GM23338 (cell line): Measurements from ENCODE around the gene SRD5A3. TPM values are rescaled to one million over a fixed set of nuclear protein-coding genes. Genes with fewer than 3 reads are reported as not detected.

Experiments
- ATAC-seq: fragments of 200-7000 bp; cut with Tn5 transposase; 3 replicates; pipeline ENCODE4 v1.9.1; 2020
- DNase-seq: peaks from one replicate; pipeline ENCODE4 v3.0.0-alpha.2; 2015; ENCODE audit warnings: low spot score
- H2AFZ ChIP-seq: fragments of 200-600 bp; sonication (generic); 2 replicates; pipeline ENCODE4 v1.8.0; 2016; ENCODE audit warnings: antibody characterized with exemption, mild to moderate bottlenecking, moderate library complexity
- H3F3A ChIP-seq: fragments of 200-600 bp; sonication (generic); replicated peaks from 2 replicates; pipeline ENCODE4 v1.8.0; 2017; ENCODE audit warnings: antibody characterized with exemption, mixed run types, low read depth
- H3K27ac ChIP-seq: fragments of 200-600 bp; sonication (generic); 2 replicates; pipeline ENCODE4 v1.6.1; 2016; ENCODE audit warnings: low read depth
- H3K27me3 ChIP-seq: fragments of 200-600 bp; sonication (generic); 2 replicates; pipeline ENCODE4 v1.8.0; 2016; ENCODE audit warnings: mild to moderate bottlenecking, mixed run types, moderate library complexity; ENCODE audit not compliant: insufficient read depth
- H3K36me3 ChIP-seq: fragments of 200-600 bp; sonication (generic); 2 replicates; pipeline ENCODE4 v1.8.0; 2016; ENCODE audit warnings: mild to moderate bottlenecking; ENCODE audit not compliant: insufficient read depth
- H3K4me1 ChIP-seq: fragments of 200-600 bp; sonication (generic); 2 replicates; pipeline ENCODE4 v1.8.0; 2016; ENCODE audit warnings: mild to moderate bottlenecking, moderate library complexity; ENCODE audit not compliant: insufficient read depth
- H3K4me2 ChIP-seq: fragments of 200-600 bp; sonication (generic); 2 replicates; pipeline ENCODE4 v1.7.1; 2017; ENCODE audit warnings: mixed run types
- H3K4me3 ChIP-seq: fragments of 200-600 bp; sonication (generic); 2 replicates; pipeline ENCODE4 v1.6.1; 2016; ENCODE audit warnings: mixed run types
- H3K79me2 ChIP-seq: fragments of 200-600 bp; sonication (generic); replicated peaks from 2 replicates; pipeline ENCODE4 v1.8.0; 2017; ENCODE audit warnings: mild to moderate bottlenecking; ENCODE audit not compliant: insufficient read depth
- H3K9me2 ChIP-seq: fragments of 200-600 bp; sonication (generic); 2 replicates; pipeline ENCODE4 v1.8.0; 2017; ENCODE audit not compliant: insufficient read depth
- H4K20me1 ChIP-seq: fragments of 200-600 bp; sonication (generic); replicated peaks from 2 replicates; pipeline ENCODE4 v1.8.0; 2017; ENCODE audit warnings: mild to moderate bottlenecking; ENCODE audit not compliant: insufficient read depth
- H3K27ac Mint-ChIP-seq: 2 replicates; pipeline ENCODE4 v1.8.0; 2020; ENCODE audit warnings: inconsistent platforms, mild to moderate bottlenecking, moderate library complexity, mixed read lengths
- H3K27me3 Mint-ChIP-seq: 3 replicates; pipeline ENCODE4 v1.8.0; 2022; ENCODE audit warnings: low read depth, mild to moderate bottlenecking, moderate library complexity, mixed read lengths, inconsistent platforms; ENCODE audit not compliant: insufficient read depth, poor library complexity
- H3K36me3 Mint-ChIP-seq: 3 replicates; pipeline ENCODE4 v1.8.0; 2021; ENCODE audit warnings: low read depth, mild to moderate bottlenecking, inconsistent platforms, moderate library complexity, mixed read lengths
- H3K4me1 Mint-ChIP-seq: 3 replicates; pipeline ENCODE4 v1.8.0; 2020; ENCODE audit warnings: mild to moderate bottlenecking, inconsistent platforms, mixed read lengths
- H3K4me3 Mint-ChIP-seq: 3 replicates; pipeline ENCODE4 v1.8.0; 2021; ENCODE audit warnings: moderate library complexity, mild to moderate bottlenecking, inconsistent platforms, mixed read lengths
- H3K9me3 Mint-ChIP-seq: 3 replicates; pipeline ENCODE4 v1.8.0; 2020; ENCODE audit warnings: moderate library complexity, mild to moderate bottlenecking, inconsistent platforms, mixed read lengths
- CREB1 ChIP-seq: fragments of 250-450 bp; sonication (Bioruptor Pico); IDR thresholded peaks from 2 replicates; pipeline ENCODE4 v1.5.0; 2020; ENCODE audit warnings: low read depth, mild to moderate bottlenecking, moderate library complexity
- ETS1 ChIP-seq: IDR thresholded peaks from 2 replicates; pipeline ENCODE4 v1.6.1; 2016; ENCODE audit warnings: antibody characterized with exemption
- EZH2 ChIP-seq: fragments of 200-600 bp; sonication (generic); IDR thresholded peaks from one replicate; pipeline ENCODE4 v1.8.0; 2017; ENCODE audit warnings: antibody characterized with exemption, mild to moderate bottlenecking, low read depth; ENCODE audit not compliant: unreplicated experiment
- EZH2phosphoT487 ChIP-seq: fragments of 200-600 bp; sonication (generic); IDR thresholded peaks from one replicate; pipeline ENCODE4 v1.8.1; 2018; ENCODE audit warnings: antibody characterized with exemption; ENCODE audit not compliant: unreplicated experiment
- JUNB ChIP-seq: IDR thresholded peaks from one replicate; pipeline ENCODE4 v1.6.1; 2016; ENCODE audit warnings: antibody characterized with exemption; ENCODE audit not compliant: unreplicated experiment
- NANOG ChIP-seq: IDR thresholded peaks from 2 replicates; pipeline ENCODE4 v1.6.1; 2016; ENCODE audit warnings: antibody characterized with exemption, borderline replicate concordance
- POLR2AphosphoS5 ChIP-seq: IDR thresholded peaks from 2 replicates; pipeline ENCODE4 v1.6.1; 2016; ENCODE audit warnings: antibody characterized with exemption, low read depth
- STAT1 ChIP-seq: IDR thresholded peaks from one replicate; pipeline ENCODE4 v1.6.1; 2016; ENCODE audit warnings: antibody characterized with exemption; ENCODE audit not compliant: unreplicated experiment
- ZNF114 ChIP-seq: fragments of 250-450 bp; sonication (Bioruptor Pico); IDR thresholded peaks from 2 replicates; pipeline ENCODE4 v1.5.0; 2020; ENCODE audit warnings: mild to moderate bottlenecking, moderate library complexity
- ZNF331 ChIP-seq: fragments of 250-450 bp; sonication (Bioruptor Pico); IDR thresholded peaks from 2 replicates; pipeline ENCODE4 v1.5.0; 2020; ENCODE audit warnings: low read depth, mild to moderate bottlenecking, moderate library complexity
- ZNF462 ChIP-seq: fragments of 250-450 bp; sonication (Bioruptor Pico); IDR thresholded peaks from 2 replicates; pipeline ENCODE4 v1.5.0; 2020; ENCODE audit warnings: mild to moderate bottlenecking, moderate library complexity
- polyA plus RNA-seq: library from polyadenylated mRNA; unstranded; fragments of >200 nt; fragmentation: Nextera tagmentation; extraction: Ambion mirVana; gene quantifications from 2 replicates; pipeline ENCODE4 v1.2.1, GENCODE V29; 2016
- total RNA-seq: library from RNA; depleted of rRNA; stranded (reverse); fragments of >200 nt; shearing (Covaris generic); gene quantifications from 2 replicates; pipeline ENCODE4 v1.2.3, GENCODE V29; 2014
- TF ChIP-seq, protein P1 (sequence below): IDR thresholded peaks from one replicate; pipeline ENCODE4 v1.6.1; 2018; ENCODE audit warnings: antibody characterized with exemption; ENCODE audit not compliant: unreplicated experiment
- TF ChIP-seq, protein P2 (sequence below), 2 experiments: fragments of 200-600 bp in 1 of 2; sonication (generic) in 1 of 2; conservative IDR thresholded peaks; 2 replicates each; pipeline versions ENCODE4 v1.5.1 to v1.6.1; 2016 to 2017; ENCODE audit warnings: antibody characterized with exemption in 2 of 2, low read depth in 2 of 2, mild to moderate bottlenecking in 2 of 2, moderate library complexity in 1 of 2

SRD5A3 gene
- total and polyA plus RNA-seq, 2 experiments from 2014 or later: 23.0 to 49.9 TPM

DNA sequence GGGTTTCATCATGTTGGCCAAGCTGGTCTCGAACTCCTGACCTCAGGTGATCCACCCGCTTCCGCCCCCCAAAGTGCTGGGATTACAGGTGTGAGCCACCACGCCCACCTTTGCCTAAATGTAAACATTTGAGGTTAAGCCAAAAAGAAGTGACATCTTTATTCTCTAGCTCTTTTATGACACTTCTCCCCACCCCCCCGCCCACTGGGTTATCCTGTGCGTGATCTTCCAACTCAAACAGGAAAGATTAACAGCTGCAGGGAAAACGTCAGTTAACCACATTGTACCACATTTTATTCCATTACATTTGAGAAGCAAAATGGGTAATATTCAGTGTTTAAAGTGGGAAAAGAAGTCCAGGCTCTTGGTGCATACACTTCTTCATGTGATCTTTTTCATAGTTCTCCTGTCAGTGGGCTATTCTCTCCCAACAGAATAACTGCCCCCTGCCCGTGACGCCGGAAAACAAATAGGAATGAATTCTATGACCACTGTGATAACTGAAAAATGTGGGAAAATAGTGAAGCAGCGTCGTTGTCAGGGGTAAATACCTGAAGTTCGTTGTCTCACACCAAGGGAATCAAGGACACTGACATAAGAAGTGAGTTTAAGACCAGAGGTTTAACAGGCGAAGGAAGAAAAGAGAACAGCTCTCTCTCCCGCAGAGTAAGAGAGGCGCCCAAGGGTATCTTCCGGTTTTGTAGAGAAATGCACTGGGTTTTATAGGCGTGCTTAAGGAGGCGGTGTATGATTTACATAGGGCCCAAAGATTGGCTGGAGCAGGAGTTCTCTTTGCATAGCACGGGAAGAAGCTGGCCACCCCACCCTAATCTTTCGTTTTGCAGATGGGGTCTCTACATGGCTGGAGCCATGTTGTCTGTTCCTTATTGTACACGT, 9.7 kb upstream of the SRD5A3 start:
- Histone ChIP-seq H3K4me1 (peaks cover 6% of the 10 kb centered on the region; the same call in 1 of the 2 replicates), H3K9me2 (no peaks in the 10 kb centered on the region; the same call in 1 of the 2 replicates), H3K4me2 (no peak overlapping the region), H2AFZ (no peak overlapping the region), H3K36me3 (no peaks in the 10 kb centered on the region), H3K79me2 (no peaks in the 10 kb centered on the region), H3K27ac (no peak overlapping the region), H3K27me3 (no peaks in the 10 kb centered on the region), H3F3A (no peaks in the 10 kb centered on the region), H3K4me3 (no peak overlapping the region), H4K20me1 (no peaks in the 10 kb centered on the region)
- H3K9me3 Mint-ChIP-seq: no peaks in the 10 kb centered on the region; the same call in 2 of the 3 replicates
- peaks cover 11% of the 10 kb centered on the region for H3K4me1 Mint-ChIP-seq
- ATAC-seq (no peak), DNase-seq (no peak)
- peaks cover 4% of the 10 kb centered on the region for H3K27me3 Mint-ChIP-seq
- TF ChIP-seq STAT1 (no peak), ZNF462 (CRISPR knock-in tag) (no peak), ETS1 (no peak), CREB1 (no peak), POLR2AphosphoS5 (no peak), ZNF331 (no peak), ZNF114 (CRISPR knock-in tag) (no peak), EZH2 (no peak), NANOG (no peak), EZH2phosphoT487 (no peak), JUNB (no peak)
- TF ChIP-seq, protein P1, sequence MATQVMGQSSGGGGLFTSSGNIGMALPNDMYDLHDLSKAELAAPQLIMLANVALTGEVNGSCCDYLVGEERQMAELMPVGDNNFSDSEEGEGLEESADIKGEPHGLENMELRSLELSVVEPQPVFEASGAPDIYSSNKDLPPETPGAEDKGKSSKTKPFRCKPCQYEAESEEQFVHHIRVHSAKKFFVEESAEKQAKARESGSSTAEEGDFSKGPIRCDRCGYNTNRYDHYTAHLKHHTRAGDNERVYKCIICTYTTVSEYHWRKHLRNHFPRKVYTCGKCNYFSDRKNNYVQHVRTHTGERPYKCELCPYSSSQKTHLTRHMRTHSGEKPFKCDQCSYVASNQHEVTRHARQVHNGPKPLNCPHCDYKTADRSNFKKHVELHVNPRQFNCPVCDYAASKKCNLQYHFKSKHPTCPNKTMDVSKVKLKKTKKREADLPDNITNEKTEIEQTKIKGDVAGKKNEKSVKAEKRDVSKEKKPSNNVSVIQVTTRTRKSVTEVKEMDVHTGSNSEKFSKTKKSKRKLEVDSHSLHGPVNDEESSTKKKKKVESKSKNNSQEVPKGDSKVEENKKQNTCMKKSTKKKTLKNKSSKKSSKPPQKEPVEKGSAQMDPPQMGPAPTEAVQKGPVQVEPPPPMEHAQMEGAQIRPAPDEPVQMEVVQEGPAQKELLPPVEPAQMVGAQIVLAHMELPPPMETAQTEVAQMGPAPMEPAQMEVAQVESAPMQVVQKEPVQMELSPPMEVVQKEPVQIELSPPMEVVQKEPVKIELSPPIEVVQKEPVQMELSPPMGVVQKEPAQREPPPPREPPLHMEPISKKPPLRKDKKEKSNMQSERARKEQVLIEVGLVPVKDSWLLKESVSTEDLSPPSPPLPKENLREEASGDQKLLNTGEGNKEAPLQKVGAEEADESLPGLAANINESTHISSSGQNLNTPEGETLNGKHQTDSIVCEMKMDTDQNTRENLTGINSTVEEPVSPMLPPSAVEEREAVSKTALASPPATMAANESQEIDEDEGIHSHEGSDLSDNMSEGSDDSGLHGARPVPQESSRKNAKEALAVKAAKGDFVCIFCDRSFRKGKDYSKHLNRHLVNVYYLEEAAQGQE: no peak
- TF ChIP-seq, protein P2, sequence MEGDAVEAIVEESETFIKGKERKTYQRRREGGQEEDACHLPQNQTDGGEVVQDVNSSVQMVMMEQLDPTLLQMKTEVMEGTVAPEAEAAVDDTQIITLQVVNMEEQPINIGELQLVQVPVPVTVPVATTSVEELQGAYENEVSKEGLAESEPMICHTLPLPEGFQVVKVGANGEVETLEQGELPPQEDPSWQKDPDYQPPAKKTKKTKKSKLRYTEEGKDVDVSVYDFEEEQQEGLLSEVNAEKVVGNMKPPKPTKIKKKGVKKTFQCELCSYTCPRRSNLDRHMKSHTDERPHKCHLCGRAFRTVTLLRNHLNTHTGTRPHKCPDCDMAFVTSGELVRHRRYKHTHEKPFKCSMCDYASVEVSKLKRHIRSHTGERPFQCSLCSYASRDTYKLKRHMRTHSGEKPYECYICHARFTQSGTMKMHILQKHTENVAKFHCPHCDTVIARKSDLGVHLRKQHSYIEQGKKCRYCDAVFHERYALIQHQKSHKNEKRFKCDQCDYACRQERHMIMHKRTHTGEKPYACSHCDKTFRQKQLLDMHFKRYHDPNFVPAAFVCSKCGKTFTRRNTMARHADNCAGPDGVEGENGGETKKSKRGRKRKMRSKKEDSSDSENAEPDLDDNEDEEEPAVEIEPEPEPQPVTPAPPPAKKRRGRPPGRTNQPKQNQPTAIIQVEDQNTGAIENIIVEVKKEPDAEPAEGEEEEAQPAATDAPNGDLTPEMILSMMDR (conservative IDR thresholded peaks at IDR 0.05; ENCODE audit: low read depth in 2 of 2): no peak
- no peaks in the 10 kb centered on the region for H3K36me3 Mint-ChIP-seq
- no peak overlapping the region for H3K27ac Mint-ChIP-seq
- no peak overlapping the region for H3K4me3 Mint-ChIP-seq
